Measurements from ENCODE around the gene ITGAE. TPM values are rescaled to one million over a fixed set of nuclear protein-coding genes. Genes with fewer than 3 reads are reported as not detected.

ITGAE gene
- total RNA-seq, 1 experiment from 2014 or later, result 20.9 TPM

- TF ChIP-seq REST (IDR thresholded peaks at IDR 0.05; ENCODE audit: insufficient read depth in 1 of 2, low read depth in 2 of 2, low read length in 1 of 2) (no peak), POLR2AphosphoS5 (IDR thresholded peaks at IDR 0.05; ENCODE audit: low read depth, low read length) (no peak), TCF7L2 (IDR thresholded peaks at IDR 0.05; ENCODE audit: low read depth, low read length) (no peak), SIN3A (IDR thresholded peaks at IDR 0.05; ENCODE audit: borderline replicate concordance, insufficient read depth, low read depth, low read length) (no peak), CTCF (IDR thresholded peaks at IDR 0.05) (no peak)
- DNase-seq (ENCODE audit: low read depth, low spot score) (no peak), ATAC-seq (no peak)
- ChIA-PET CTCF (no interaction called here), POLR2A (no interaction called here)
- H3K4me3 ChIP-seq (ENCODE audit: low read depth in 2 of 2, low read length in 2 of 2), result no peak overlapping the region
- no peak overlapping the region for H3K27ac ChIP-seq (ENCODE audit: low read length)
- no peaks in the 10 kb centered on the region for H3K4me1 ChIP-seq (ENCODE audit: control insufficient read depth, insufficient read depth, low read length)
- in situ Hi-C loops (cut with HindIII; ENCODE audit: low pct_unique_long_range_greater_than_20kb, low sequenced_read_pairs) (no loop called here), intact Hi-C loops (cut with micrococcal nuclease; ENCODE audit: unreplicated experiment) (no loop called here)
- H3K36me3 ChIP-seq (ENCODE audit: control insufficient read depth, insufficient read depth, low read length), result no peaks in the 10 kb centered on the region
- no peaks in the 10 kb centered on the region for H3K27me3 ChIP-seq (ENCODE audit: control insufficient read depth, insufficient read depth, low read length)
- H3K9me3 ChIP-seq (ENCODE audit: control insufficient read depth, insufficient read depth, low read depth, low read length), result no peaks in the 10 kb centered on the region
- BruUV-seq (replicated peaks), result no TSS peak
These were observed 804 bp upstream of the ITGAE start for GRCh38 chr17:3801792-3802191.

- intact Hi-C loops (cut with micrococcal nuclease; ENCODE audit: unreplicated experiment) (no loop called here), in situ Hi-C loops (cut with HindIII; ENCODE audit: low pct_unique_long_range_greater_than_20kb, low sequenced_read_pairs) (no loop called here)
- Histone ChIP-seq H3K4me3 (ENCODE audit: low read depth in 2 of 2, low read length in 2 of 2) (no peak overlapping the region), H3K27me3 (ENCODE audit: control insufficient read depth, insufficient read depth, low read length) (no peaks in the 10 kb centered on the region), H3K27ac (ENCODE audit: low read length) (no peak overlapping the region), H3K4me1 (ENCODE audit: control insufficient read depth, insufficient read depth, low read length) (no peaks in the 10 kb centered on the region), H3K9me3 (ENCODE audit: control insufficient read depth, insufficient read depth, low read depth, low read length) (no peaks in the 10 kb centered on the region), H3K36me3 (ENCODE audit: control insufficient read depth, insufficient read depth, low read length) (no peaks in the 10 kb centered on the region)
- TF ChIP-seq SIN3A (IDR thresholded peaks at IDR 0.05; ENCODE audit: borderline replicate concordance, insufficient read depth, low read depth, low read length) (no peak), CTCF (IDR thresholded peaks at IDR 0.05) (no peak), REST (IDR thresholded peaks at IDR 0.05; ENCODE audit: insufficient read depth in 1 of 2, low read depth in 2 of 2, low read length in 1 of 2) (no peak), POLR2AphosphoS5 (IDR thresholded peaks at IDR 0.05; ENCODE audit: low read depth, low read length) (no peak), TCF7L2 (IDR thresholded peaks at IDR 0.05; ENCODE audit: low read depth, low read length) (no peak)
- ChIA-PET POLR2A (no interaction called here), CTCF (no interaction called here)
- BruUV-seq (replicated peaks), result no TSS peak
- ATAC-seq (no peak), DNase-seq (ENCODE audit: low read depth, low spot score) (no peak)
These were observed 359 bp upstream of the ITGAE start for GRCh38 chr17:3801347-3801746.

All from Panc1 (cell line).